NCI-H2196 (cell line): ENCODE measurements around the gene RGPD5.
"Not testable (repeated sequence)": the region's sequence is repeated elsewhere in the genome, so short reads cannot be mapped to it uniquely, and the experiment has no call there.

ENCODE experiments used
- DNase-seq: peaks from one replicate; lab custom pipeline; 2025; ENCODE audit not compliant: unreplicated experiment; lab: John Stamatoyannopoulos, UW

RGPD5 gene

DNA sequence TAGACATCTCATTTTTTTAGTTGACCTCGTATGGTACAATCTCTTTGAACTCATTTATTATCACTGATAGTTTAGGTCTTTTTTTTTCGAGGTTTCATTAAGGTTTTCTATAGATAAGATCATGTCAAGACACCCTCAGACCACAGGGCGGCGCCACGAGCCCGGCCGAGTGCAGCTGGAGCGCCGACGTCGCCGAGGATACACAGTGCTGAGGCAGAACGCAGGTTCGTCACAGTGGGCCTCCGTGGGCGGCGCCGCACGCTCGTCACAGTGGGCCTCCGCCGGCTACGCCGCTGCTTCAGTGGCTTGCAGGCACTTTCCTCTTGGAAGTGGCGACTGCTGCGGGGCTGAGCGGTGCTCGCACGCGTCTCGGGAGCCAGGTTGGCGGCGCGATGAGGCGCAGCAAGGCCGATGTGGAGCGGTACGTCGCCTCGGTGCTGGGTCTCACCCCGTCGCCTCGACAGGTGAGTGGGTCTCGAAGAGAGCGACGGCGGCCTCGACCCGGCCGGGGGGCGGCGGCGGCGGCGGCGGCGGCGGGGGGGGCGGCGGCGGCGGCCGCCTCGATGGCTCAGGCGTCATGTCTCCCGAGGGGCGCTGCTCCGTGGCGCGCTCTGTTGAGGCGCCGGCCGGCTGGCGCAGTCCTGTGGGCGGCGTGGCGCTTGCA lies at the start of gene RGPD5:
Gene RGPD5 (plus strand): TSS at position 232 of the 664 bp plus-strand sequence. CDS start 161 bp downstream, at position 393.
- DNase-seq, result not testable (repeated sequence)

DNA sequence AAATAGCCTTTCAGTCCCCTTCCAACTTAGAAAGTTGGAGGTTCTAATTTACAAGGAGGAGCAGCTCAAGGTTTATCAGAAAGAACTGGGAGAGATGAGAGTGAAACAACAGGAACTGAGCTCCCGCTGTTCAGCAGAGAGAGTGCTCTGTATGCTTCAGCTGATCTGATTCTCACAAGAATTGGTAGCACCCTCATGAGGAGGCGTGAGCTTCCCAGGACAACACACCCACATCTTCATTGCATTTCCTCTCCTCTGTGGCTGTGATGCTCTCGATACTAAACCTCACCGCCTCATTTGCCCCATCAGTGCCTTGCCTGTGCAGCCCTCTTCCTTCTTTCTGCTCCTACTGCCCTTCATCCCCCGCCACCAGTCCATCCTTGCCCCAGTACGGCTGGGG lies 42.5 kb upstream of the RGPD5 start:
- DNase-seq, result not testable (repeated sequence)

DNA sequence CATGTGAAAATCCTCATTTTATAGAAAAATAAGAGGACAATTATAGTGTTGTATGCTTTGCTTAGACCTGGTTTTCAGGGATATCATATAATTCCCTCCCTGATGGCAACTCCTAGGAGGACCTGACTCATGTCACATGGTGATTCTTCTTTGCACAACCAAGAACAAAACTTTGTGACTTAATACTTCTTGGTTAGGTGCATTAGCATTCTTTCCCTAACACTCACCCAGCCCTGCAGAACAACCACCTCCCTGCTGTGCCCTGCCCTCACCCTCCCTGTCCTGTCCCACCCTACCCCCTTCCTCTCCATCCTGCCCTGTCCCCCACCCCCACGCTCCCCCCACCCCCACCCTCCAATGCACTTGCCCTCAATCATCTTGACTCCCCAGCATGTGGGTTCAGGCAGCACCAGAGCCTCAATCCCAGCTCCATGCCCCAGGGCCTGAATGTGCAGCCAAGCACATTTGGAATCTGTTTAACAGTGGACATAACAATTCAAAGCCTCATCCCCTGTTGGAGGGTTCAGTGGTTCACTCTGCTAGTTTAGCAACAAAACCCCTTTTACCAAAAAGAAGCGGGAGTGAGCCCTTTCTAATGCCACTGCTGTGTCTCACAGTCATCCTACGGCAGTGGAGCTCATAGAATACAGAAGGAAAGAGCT lies 36.8 kb upstream of the RGPD5 start:
- not testable (repeated sequence) for DNase-seq

DNA sequence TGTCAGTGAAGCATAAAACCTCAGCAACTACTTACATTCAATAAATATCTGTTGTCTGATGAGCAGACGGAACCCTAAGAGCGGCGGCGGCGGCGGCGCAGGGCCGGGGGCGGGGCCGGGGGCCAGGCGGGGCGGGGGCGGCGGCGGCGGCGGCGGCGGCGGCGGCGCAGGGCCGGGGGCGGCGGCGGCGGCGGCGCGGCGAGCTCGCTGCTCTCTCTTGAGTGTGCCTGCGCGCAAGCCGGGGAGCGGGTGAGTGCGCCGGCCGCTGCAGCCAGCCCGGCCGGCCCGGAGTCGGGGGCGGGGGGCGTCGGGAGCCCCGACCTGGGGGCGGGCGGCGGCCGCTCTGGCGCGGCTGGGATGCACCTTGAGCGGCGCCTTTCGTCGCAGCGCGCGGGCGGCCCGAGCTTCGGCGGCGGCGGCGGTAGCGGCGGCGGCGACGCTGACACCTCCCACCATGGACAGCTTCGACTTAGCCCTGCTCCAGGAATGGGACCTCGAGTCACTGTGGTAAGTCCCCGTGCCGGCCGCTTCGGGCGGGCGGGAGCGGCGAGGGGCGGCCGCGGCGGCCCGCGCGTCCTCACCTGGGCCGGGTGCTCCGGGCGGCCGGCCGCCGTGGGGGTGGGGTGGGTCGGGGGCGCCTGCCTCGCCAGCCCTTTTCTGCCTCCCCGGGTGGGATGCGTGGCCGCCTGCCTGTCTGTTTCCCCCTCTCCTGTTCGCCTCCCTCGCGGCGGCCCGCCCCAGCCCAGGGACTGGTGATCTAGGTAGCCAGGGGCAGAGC lies 33.7 kb upstream of the RGPD5 start:
- not testable (repeated sequence) for DNase-seq

DNA sequence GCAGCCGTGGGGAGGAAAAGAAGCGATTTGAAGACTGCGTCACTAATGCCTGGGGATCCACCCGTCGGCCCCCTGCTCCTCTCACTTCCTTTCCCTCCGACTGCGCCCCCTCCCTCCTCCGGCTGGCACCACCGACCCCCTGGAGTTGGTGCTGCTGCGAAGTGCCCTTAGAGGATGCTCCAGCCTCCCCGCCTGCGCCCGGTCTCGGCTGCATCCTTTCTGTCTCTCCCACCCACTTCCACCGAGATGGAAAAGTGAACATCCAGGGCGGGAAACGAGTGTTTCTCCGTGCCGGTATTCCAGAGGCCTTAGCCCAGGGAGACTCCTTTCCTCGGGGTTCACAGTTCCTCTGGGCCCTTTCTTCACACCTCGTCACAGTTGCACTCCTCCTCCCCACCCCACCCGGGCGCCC lies 33.1 kb upstream of the RGPD5 start:
- DNase-seq, result not testable (repeated sequence)

DNA sequence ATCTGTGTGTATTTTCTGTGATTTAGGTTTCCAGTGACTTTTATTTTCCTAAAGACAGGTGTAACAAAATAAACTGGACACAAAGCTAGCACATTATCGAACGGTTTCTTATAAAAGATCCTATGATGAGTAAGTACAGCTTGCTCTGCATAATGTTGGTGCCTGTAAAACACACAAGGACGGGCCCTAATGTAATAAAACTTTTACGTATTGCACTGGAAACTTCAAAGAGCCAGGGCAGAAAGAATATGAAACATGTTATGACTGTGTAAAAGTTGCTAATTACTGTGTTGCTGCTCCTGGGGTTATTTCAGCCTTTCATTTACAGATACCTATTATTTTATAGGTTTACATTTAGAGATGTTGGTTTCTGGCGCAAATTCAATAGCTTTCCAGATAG lies 32.1 kb upstream of the RGPD5 start:
- not testable (repeated sequence) for DNase-seq

DNA sequence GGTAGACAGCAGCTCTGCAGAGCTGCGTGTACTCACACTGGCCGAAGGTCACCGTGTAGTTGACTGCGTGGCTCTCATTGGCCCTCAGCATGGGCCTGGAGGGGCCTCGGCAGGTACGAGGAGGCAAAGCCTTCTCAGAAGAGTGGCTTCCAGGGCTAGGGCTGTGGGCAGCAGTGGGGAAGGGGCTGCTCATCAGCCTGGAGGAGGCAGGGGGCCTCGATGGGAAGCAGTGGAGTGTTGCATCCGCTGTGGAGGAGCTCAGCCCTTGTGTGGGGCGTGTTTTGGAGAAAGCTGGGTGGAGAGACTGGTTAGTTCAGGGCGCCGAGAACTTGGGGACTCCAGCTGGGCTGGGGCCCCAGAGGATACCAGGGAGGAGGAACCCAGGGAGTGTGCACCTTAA lies 28.0 kb upstream of the RGPD5 start:
- DNase-seq, result not testable (repeated sequence)

DNA sequence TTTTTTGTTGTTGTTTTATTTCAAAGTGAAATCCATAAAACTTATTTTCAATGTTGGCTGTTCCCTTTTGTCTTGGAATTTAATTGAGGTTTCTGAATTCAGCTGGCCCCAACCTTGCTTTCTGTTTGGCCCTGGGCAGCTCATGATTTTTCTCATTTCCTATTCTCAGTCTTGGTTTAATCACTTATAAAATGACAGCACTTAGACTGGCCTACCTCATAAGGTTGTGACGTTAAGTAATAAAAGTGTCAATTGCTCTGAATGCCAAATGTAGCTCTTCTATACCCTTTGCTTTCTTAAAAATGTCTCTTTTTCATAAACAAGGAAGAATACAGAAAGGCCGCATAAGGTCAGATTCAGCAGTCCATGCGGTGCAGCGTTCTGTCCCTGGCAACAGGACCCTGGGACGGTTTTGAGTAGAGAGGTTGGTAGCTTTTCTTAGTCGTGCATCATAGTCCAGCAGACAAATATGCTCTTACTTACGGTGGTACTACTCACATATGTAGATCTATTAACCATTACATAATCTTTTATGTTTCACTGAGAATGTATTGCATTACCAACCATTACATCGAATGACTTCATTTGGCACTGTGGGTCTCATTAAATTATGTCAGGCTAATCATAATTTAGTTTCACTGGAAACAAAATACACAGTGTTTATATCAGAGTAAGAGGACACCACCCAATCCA lies 27.1 kb upstream of the RGPD5 start:
- not testable (repeated sequence) for DNase-seq

DNA sequence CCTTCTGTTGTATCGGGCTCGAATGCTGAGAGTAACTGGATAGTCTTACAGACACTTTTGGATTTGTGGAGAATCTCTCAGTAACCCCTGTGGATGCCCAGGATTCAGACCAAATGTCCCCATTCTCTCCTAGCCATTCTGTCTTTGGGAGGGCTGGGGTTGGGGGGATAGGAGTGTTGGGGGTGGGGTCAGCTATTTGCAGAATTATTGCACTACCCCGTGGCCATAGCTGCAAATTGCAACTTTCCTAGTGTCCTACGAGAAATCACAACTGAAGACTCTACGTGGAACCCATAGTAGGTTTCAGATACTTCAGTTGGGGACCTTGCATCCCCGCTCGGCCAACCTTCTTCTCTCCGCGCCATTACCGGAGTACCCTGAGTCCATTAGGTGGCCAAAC lies 25.2 kb upstream of the RGPD5 start:
- DNase-seq, result not testable (repeated sequence)

DNA sequence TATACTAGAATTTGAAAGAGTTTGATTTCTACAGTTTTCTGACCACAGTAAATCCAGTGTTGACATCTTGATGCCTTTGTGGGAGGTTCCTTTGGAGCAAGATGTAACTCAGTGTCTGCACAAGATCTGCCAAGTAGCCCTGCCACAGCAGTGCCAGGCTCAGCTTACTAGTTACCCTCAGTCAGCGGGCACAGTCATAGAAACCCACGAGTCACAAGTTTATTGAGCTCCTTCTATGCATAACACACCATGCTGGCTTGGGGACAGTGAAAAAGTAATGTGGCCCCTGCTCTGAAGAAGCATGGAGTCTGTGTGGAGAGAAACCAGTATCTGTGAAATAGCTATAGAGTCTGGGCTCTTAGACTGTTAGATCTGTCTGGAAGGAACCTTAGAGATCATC lies 15.0 kb upstream of the RGPD5 start:
- DNase-seq, result not testable (repeated sequence)

DNA sequence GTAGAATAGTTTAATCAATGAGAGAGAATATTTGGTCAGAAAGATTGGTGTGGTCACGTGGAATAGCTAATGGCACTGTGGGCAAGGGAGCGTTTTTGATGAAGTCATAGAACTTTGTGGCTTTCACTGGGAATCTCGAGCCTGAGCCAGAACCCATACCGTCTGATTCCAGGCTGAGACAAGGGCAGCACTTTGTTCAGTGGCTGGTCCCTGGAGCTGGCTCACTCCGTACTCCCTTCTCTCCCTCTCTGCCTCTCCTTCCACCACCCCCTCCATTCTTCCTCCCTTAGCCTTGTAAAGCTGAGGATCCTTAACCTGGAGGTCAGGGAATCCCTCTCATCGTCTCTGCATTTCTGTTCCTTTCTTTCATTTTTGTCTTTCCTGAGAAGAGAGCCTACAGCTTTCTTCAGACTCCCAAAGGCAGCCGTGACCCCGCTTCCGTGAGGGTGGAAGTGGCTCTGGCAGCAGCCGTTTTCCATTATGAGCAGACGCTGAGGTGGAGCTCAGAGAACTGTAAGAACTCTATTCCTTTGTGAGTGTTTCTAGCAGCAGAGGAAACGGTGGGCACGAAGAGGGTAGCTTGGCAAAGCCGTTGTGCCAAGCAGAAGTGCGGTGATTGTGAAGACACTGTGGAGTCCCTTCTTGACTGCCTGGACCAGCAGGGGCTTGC lies 12.8 kb upstream of the RGPD5 start:
- DNase-seq, result not testable (repeated sequence)

DNA sequence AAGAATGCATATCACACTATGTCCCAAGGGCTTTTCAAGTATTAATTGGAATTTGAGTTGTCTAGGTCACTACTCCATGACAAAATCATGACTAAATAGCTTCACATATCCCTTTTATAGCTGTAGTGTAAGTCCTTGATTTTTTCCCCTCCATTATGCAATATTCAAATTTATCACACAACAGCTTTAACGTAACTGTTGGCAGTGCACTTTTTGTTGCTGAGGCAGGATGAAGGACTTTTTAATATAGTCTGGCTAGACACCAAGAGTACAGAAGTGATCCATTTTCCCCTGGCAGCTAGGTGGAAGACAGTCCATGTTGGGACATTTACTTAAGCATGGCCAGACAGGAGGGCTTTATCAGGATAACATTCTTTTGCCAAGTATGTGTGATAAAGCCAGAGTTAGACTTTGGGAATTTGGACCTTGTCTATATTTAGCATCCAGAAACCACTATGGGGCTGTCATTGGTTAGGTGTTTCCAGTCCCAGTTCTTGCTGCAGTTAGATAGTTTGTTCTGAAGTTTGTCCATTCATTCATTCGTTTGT lies 11.6 kb upstream of the RGPD5 start:
- not testable (repeated sequence) for DNase-seq

DNA sequence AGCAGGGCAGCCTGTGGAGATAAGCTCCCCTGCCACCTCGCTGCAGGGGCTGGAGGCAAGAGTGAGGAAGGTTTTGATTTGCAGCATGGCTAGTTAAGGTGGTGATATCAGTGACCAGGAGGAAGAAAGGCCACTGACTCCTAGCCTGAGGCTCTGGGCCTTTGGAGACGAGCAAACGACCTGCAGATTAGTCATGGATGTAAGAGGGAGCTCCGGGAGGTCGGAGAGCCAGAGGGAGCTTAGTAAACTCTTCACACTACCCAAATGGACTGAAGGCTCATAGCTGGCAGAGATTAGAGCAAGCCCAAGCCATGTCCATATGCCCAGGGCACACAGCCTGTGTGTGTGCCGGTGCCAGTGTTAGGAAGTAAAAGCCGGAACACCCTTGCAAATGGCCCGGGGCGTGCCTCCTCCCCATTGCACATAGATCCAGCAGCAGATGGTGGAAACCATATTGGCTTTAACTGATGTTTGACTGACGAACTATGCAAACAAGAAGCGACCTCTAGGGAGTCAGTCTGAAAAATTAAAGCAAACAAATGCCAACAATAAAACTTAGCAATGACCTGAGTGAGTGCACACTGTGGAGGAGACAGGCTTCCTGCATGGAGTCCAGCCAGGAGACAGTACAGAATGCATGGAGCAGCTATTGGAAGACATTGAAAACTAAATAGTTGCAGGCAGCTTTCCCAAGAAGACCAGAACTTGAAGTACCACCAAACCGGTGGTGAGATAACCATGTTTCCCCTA lies 2.4 kb upstream of the RGPD5 start:
- not testable (repeated sequence) for DNase-seq

DNA sequence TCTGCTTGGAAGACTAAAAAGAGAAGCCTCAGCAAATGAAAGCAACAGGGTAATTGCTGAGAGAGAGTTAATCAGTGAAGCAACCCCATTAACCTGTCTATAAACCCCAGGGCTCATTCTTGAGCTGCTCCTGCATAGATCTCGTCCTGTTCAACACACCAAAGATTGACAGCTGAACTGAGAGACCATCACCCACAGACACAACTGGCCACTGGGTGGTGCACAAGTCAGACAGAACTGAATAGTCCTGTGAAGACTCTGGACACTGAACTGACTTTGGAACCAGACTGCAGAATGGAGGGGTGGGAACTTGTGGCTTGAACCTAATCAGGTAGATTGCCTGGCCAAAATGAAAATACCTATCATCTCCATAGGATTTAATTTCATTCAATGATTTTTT lies 1.4 kb upstream of the RGPD5 start:
- not testable (repeated sequence) for DNase-seq

DNA sequence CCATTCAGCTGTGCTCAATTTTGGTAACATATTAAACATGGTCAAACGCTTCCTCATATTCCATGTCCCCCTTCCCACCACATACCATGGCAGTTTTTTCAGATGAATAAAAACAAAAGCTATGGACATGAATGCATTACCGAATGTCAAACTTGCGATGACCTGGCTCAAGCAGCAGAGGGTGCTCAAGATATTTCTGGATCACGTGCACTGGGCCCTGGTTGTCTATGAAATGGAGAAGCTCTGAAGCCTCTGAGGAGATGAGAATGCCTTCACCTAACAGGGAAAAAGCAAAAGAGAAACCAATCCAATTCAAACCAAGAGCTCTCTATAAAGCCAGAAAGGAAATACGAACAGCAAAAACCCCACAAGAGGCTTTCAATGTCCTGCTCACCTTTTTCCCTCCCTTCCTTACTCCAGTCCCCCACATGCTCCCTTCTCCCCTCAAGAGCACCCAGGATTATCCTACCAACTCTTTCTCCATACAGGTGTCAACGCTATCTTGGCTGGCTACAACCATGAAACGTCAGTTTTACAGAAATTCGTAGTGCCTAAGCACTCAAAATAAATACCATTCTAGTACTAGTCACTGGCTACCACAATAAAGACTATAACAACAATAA lies 77.1 kb downstream of the RGPD5 start:
- DNase-seq, result not testable (repeated sequence)

DNA sequence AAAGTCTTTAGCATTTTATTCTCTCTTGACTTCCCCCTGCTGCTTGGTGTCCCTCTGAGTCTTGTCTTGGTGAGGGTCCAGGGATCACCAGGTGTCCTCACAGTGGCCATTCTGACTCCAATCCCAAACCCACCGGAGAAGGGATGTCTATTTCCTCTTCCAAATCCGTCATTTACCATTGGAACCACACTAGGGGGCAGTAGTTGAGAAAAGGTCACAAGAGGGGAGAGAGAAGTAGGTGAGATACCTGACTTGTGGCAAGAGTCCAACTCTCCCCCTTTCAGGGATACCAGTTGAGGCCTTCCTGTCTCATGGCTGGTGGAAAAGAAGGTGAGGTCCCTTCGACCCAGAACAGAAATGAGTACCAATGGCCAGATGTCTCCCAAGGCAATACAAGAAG lies 82.5 kb downstream of the RGPD5 start:
- DNase-seq, result not testable (repeated sequence)

DNA sequence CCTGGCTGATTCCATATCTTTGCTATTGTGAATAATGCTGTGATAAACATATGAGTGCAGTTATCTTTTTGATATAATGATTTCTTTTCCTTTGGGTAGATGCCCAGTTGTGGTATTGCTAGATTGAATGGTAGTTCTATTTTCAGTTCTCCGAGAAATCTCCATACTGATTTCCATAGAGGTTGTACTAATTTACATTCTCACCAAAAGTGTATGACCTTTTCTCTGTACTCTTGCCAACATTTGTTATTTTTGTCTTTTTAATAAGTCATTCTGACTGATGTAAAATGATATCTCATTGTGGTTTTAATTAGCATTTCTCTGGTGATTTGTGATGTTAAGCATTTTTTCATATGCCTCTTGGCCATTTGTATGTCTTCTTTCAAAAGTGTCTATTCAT lies 88.0 kb downstream of the RGPD5 start:
- DNase-seq, result not testable (repeated sequence)

DNA sequence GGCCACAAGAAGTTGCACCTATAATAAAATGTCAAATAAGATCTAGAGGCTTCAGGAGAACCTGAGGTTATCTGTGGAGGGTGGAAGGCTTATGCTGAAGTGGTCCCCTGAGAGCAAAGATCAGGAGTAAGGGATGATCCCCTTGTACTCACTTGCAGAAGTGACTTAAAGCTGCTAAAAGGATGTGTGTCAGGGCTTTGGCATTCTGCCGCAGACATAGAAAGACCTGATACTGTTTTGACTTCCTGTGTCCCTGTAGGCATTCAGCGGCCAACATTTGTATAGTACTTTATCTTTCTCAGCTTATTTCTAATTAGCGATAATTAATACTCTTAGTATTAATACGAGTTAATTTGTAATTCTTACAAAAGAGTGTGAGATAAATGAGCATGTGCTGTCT lies 94.3 kb downstream of the RGPD5 start:
- not testable (repeated sequence) for DNase-seq

DNA sequence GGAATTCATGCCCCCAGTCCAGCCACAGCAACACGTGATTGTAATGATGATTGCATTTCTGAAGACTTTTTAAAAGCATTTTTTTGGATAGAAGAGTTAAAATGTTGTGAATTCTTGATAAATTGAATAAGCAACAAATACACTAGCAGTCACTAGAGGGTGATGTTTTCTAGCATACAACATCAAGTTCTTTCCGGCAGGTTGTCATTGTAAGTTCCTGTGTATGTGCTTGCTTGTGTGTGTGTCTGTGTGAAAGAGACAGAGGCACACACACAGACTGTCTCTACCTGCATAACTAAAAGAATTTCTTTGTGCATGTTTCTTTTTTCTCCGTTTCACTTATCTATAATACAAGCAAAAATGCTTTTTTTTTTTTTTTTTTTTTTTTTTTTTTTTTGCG lies 95.8 kb downstream of the RGPD5 start:
- DNase-seq, result not testable (repeated sequence)
